Prostate gland (tissue), 2 donors: ENCODE measurements around the gene PAQR5.

Experiments
- CTCF ChIP-seq, 4 experiments: fragments of 200-600 bp in 2 of 4; fragments of 450-650 bp in 2 of 4; sonication (generic) in 2 of 4; IDR thresholded peaks; 1 replicate in 3 of 4; 2 replicates in 1 of 4; pipeline ENCODE4 v1.5.1; 2016 to 2019; ENCODE audit warnings: antibody characterized with exemption in 4 of 4, mild to moderate bottlenecking in 2 of 4, moderate library complexity in 2 of 4
- POLR2AphosphoS5 ChIP-seq: sonication (generic); formaldehyde crosslinking; IDR thresholded peaks from one replicate; pipeline ENCODE4 v1.6.1; 2017; ENCODE audit warnings: antibody characterized with exemption

- TF ChIP-seq CTCF (IDR thresholded peaks at IDR 0.05), result no peak
- TF ChIP-seq POLR2AphosphoS5, result no peak
Observed at GRCh38 chr15:69346112-69346511, 47.4 kb downstream of the PAQR5 start.
